NCI-H146 (cell line): ENCODE results near the gene ANTXR2.
"Not testable (repeated sequence)": the region's sequence is repeated elsewhere in the genome, so short reads cannot be mapped to it uniquely, and the experiment has no call there.

Experiments used
- DNase-seq: peaks from one replicate; lab custom pipeline; 2025; lab: John Stamatoyannopoulos, UW

Gene ANTXR2

DNA sequence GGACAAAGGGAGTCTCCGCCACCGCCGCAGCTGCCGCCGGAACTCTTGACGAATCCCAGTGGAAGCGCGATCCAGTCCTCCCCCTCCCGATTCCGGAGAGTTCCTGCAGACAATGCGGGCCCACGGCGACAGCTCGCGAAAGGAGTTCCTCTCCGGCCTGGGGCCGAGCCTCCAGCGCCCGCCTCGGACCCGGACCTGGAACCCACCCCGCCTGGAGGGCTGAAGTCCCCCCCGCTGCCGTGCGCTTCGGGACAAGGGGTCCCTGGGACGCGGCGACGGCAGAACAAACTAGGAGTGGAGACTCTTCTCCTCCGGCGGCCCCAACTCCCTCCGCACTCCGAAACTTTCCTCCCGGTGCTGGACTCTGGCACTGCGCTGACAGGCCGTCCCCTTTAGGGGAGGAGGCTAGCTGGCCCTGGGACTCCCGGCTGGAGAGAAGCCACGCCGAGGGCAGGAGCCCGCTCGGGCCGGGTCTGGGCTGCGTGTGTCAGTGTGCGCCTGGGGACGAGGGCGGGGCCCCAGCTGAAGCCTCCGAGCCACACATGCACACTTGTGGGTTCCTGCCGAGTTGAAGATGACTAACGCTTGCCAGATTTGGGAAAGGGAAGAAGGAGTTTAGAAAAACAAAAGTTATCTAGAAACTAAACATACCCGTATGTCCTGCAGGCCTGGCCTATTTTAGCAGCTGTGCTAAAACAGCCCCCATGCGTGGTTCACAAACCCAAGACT is at the start of gene ANTXR2:
TSS of gene ANTXR2 (minus strand) at position 486 of the 729 bp plus-strand sequence. CDS start 669 bp downstream, outside the sequence.
- DNase-seq = peak; percentile 89

DNA sequence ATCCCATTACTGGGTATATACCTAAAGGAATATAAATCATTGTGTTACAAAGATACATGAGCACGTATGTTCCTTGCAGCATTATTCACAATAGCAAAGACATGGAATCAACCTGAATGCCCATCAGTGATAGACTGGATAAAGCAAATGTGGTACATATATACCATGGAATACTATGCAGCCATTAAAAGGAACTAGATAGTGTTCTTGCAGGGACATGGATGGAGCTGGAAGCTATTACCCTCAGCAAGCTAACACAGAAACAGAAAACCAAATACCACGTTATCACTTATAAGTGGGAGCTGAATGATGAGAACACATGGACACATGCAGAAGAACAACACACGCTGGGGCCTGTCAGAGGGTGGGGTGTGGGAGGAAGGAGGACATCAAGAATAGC is 48.8 kb upstream of the ANTXR2 start:
- not testable (repeated sequence) for DNase-seq

DNA sequence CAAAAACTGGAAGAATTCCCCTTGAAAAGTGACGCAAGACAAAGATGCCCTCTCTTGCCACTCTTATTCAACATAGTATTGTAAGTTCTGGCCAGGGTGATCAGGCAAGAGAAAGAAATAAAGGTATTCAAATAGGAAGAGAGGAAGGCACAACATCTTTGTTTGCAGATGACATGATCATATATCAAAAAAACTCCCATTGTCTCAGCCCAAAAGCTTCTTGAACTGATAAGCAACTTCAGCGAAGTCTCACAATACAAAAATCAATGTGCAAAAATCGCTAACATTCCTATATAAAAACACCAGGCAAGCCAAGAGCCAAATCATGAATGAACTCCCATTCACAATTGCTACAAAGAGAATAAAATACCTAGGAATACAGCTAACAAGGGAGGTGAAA is 46.6 kb upstream of the ANTXR2 start:
- not testable (repeated sequence) for DNase-seq

DNA sequence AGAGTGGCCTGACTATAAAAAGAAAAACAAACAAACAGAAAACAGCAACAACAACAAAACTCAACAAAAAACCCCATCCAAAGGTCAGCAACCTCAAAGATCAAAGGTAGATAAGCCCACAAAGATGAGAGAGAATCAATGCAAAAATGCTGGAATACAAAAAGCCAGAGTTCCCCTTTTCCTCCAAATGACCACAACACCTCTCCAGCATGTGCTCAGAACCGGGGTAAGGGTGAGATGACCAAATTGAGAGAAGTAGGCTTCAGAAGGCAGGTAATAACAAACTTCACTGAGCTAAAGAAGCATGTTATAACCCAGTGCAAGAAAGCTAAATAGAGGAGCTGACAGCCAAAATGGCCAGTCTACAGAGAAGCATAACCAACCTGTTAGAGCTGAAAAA is 43.5 kb upstream of the ANTXR2 start:
- no peak for DNase-seq

DNA sequence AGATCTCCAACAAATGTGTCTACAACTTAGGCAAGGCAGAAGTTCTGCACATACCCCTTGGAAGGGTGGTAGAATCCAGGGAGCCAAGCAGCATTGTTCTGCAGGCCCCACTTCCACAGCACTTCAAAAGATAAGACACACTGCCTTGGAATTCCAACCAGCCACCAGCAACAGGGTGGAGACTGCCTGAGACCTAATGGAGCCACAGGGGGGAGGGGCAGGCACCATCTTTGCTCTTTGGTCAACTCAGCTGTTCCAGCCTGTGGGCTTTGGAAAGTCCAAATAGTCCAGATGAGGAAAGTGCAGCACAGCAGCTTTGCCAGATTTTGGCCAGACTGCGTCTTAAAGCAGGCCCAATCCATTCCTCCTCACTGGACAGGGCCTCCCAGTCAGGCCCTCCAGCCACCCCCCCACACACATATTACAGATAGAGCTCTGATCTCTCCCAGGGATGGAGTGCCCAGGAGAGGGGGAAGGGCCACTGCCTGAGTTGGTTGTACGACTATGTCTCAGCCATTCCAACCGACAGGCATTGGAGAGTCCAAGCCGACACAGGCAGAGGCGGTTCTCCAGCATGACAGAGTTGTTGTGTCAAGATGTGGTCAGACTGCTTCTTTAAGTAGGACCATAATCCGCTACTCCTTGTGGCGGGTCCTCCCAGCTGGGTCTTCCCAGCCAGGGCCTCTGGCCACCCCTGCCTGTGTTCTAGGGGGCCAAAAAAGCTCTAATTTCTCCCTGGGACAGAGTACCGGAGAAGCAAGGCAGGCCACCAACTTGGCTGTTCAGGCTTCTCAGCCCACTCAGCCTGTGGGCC is 42.5 kb upstream of the ANTXR2 start:
- DNase-seq = no peak

DNA sequence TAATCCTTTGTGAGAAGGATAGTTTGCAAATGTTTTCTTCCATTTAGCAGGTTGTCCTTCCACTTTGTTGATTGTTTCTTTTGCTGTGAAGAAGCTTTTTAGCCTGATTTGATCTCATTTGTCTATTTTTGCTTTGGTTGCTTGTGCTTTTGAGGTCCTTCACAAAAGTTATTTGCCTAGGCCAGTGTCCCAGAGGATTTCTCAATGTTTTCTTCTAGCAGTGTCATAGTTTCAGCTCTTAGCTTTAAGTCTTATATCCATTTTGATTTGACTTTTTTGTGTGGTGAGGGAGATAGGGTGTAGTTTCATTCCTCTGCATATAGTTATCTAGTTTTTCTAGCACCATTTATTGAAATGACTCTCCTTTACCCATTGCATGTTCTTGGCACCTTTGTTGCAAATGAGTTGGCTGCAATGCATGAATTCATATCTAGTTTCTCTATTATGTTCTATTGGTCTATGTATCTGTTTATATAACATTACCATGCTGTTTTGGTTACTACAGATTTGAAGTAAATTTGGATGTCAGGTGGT is 41.8 kb upstream of the ANTXR2 start:
- no peak for DNase-seq

DNA sequence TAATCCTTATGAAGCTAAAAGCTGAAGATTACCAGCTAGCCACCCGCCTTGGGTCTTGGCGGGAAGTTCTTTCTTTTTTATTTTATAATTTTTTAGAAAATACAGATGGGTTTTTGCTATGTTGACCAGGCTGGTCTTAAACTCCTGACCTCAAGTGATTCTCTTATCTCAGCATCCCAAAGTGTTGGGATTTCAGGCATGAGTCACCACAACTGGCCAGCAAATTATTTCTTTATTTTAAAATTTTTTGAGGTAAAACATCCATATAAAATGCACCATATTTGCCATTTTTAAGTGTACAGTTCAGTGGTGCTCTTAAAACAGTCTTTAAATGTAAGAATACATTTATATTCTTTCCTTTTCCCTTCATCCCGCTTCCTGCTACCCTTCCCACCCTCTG is 40.6 kb upstream of the ANTXR2 start:
- DNase-seq = no peak

DNA sequence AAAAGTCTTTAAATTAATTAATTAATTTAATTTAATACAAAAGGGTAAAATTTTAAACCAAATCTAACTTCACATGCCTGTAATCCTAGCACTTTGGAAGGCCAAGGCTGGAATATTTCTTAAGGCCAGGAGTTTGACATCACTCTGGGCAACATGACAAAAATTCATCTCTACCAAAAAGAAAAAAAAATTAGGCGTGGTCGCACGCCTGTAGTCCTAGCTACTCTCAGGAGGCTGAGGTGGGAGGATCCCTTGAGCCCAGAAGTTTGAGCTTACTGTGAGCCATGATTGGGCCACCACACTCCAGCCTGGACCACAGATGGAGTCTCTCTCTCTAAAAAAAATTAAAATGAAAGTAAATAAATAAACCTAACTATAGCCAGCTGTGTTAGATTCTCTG is 39.2 kb upstream of the ANTXR2 start:
- no peak for DNase-seq

DNA sequence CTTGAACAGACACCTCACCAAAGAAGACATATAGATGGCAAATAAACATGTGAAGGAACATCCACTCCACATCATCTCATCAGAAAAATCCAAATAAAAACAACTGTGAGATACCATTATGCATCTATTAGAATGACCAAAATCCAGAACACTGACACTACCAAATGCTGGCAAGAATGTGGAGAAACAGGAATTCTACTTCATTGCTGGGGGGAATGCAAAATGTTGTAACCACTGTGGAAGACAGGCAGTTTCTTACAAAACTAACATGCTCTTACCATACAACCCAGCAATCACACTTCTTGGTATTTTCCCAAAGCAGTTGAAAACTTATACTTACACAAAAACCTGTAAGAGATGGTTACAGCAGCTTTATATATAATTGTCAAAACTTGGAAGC is 38.2 kb upstream of the ANTXR2 start:
- DNase-seq = no peak

DNA sequence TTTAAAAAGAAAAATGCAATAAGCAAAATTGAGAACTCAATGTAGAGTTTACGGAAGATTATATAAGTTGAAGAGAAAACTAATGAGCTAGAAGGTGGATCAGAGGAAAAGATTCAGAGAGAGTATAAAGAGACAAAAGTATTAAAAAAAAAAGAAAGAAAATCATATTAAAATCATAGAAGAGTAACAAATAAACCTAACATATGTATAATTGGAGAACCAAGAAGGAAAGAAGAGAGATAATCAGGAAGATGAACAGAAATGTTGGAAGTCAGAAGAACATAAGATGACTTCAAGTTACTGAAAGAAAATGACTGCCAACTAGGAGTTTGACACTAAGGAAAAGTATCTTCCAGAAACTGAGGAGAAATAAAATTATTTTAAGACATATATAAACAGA is 34.3 kb upstream of the ANTXR2 start:
- DNase-seq = no peak

DNA sequence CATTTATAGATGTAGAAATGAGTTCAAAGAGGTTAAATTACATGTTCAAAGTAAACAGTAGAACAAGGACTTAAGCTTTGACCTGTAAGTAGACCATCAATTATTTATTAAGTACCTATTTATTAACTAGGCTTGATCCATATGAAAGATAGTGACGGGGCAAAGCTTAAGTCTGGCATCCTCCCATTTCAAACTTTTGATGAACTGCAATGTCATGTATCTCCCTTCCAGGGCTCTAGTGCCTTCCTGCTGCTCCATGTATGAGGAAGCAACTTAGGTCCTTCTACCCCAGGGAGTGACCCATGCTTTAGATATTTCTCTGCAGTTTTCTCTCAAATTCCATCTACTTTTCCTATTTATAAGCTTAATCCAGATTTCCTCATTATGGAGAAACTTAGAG is 31.9 kb upstream of the ANTXR2 start:
- no peak for DNase-seq

DNA sequence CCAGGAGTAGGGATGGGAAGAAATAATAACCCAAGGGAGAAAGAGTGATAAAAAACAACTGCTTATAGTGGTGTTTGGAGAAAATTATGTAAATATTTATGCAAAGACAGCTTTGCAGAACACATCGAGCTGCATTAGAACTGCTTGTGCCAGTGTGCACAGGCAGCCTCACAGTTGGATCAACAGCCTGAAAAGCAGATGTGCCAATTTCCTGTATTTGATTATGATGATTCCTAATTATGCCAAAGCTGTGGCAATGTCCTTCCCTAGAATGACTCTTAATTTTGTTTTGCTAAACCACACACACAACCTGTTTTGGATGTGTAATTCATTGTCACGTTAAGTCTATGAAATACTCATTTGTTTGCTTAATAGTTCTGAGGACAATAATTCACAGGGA is 30.6 kb upstream of the ANTXR2 start:
- peak; percentile 7 for DNase-seq

DNA sequence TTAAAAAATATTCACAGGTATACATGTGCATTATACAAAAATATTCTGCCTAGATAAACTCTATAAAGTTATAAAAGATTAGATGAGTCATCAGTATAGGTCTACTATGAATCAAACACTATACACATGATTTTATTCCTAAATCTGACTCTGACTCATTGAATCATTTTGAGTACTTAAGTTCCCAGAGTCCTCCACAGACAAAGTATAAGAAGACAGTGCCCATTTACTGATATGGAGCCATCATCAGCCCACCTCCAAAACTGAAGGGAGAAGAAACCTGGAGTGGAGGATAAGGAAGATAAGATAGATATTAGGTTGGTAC is 28.7 kb upstream of the ANTXR2 start:
- DNase-seq = no peak

DNA sequence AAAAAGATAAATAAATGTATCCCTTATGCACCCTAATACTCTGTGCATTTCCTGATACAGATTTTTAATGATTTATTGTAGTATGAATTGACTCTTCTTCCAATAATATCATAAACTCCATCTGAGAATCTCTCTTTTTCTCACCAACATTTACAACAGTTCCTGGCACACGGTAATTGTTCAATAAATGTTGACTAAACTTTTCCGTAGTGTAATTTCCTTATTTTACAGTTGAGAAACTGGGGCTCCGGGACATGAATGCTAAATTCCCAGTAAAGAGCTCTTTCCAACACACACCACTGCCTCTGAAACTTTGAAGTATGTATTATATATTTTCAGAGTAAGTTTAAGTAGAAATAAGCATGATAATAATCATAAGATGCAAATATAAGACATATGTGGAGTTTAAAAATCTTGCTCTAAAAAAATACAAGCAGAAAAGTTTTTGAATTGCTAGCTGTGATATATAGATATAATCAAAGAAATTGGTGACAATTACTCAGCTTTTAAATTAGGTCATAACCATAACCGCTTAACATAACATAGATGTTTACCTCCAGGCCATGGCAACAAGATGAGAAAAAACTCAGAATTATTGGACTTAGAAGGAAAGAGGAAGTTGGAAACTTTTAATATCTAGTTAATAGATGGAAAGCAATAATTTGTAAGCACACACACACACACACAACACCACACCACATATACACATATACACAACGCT is 28.2 kb upstream of the ANTXR2 start:
- no peak for DNase-seq

DNA sequence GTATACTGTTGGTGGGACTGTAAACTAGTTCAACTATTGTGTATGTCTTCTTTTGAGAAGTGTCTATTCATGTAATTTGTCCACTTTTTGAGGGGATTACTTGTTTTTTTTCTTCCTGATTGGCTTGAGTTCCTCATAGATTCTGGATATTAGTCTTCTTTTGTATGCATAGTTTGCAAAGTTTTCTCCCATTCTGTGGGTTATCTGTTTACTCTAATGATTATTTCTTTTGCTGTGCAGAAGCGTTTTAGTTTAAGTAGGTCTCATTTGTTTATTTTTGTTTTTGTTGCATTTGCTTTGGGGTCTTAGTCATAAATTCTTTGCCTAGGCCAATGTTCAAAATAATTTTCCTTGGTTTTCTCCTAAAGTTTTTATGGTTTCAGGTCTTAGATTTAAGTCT is 26.6 kb upstream of the ANTXR2 start:
- no peak for DNase-seq

DNA sequence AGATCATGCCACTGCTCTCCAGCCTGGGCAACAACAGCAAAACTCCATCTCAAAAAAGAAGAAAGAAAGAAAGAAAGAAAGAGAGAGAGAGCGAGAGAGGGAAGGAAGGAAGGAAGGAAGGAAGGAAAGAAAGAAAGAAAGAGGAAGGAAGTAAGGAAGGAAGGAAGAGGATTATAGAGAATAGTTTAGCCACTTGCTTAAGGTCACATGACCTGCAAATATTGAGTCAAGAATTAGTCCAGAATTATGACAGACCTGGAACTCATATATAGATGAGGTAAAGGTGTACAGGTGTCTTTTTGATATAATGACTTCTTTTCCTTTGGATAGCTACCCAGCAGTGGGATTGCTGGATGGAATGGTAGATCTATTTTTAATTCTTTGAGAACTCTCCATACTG is 25.6 kb upstream of the ANTXR2 start:
- DNase-seq = no peak

DNA sequence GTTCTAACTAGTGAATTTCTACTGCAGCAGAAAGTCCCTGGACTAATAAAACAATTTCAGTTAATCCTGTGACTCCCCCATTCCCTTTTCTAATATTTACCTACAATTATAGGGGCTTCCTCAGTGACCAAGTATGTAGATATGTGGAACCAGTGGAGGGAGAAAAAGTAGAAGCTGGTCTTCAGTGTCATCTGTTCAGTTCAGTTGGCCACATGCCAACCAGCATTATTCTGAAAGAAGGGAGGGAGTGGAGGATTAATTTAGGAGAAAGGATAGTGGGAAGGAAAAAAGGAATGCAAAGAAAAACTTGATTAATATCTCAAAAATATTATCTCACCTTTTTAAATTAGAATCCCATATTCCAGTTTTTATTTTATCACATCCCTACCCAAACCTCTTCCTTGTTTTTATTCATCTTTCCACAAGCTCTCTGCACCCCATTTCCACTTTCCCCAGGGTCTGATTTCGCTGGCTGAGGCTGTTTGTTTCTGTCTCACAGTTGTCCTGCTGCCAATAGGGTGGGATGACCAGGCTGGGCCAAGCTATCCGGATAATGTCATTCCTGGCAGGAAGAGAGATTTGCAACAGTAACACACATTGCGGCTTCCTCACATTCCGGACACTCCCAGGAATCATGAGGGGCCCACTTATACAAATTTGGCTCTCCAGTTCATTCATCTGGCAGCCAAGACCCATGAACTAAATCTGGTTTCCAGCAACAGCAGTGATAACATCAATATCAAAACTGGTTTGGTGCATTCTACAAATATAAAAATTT is 24.6 kb upstream of the ANTXR2 start:
- no peak for DNase-seq

DNA sequence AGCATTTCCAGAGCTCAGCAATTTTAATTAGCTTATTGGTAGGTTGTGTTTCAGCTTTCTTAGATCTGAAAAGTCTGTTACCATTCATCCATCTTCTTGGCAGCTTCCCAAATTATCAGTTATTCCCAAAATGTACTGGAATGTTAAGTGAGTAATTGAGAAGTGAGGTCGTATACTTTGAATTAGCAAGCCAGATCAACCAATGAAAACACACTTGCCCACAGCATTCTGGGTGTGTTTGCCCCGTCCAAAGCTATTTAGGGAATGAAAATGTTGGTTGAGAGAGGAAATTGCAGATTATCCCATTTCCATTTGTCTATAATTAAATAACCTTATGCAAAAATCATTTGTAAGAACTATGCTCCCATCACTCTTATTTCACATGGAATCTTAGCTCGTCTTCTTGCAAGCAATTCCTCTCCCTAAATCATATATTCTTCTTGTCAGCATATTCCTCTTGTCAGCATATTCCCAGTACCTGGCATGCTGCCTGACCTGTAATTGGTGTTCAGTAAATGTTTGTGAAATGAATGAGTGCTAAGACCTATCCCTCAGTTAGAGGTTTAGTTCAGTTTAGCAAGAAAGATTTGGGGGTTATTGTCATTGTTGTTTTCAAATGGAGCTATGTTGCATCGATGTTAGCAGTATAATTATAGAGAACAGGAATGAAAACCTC is 23.3 kb upstream of the ANTXR2 start:
- no peak for DNase-seq

DNA sequence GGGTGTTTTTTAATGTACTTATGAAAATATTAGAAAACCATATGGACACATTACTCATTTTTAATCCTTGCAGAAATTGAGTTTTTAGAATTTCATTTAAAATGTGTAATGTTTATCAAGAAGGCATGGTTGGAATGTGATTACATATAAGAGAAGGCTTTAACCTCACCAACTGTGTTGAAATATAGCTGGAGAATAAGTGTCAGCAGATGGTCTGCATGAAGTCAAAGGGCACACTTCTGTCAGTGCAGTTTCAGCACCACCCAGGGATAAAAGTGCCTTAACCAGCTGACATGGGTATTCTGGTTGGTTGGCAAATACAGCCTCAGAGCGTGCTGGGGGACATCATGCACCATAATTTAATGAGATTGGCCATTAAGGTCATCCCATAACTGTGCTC is 21.2 kb upstream of the ANTXR2 start:
- no peak for DNase-seq

DNA sequence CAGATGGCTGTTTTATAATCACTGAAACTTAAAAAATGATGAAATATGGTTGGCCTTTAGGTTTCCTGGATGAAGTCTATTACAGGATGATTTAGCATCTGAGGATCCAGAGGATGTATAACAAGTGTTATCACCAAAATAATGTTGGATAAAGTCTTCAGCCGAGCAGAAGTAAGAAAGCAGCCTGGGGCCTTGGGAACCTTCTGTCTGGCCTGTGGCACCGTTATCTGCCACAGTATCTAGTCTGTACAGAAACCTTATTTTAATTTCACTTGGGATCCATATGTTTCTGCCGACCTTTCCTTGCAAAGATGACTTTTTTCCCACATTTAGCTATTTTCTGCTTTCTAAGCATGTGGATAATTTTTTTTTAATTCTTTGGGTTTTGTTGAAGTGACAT is 20.5 kb upstream of the ANTXR2 start:
- DNase-seq = no peak

DNA sequence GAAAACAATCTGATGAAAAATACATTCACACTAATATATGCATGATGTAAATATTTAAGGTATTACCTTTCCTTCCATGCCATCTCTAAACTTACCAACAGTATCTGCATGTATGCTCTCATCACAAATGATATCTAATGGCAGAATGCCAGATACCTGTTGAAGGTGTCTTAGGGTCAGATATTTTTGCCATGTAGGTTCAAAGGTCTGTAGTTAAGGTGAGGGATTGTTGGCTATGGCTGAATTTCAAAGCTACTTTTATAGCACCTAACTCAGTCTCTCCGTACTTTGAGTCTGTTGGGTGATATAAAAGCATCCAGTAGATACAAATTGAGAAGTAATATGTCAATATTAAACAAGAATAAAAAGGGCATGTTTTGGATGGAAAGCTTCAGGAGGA is 19.8 kb upstream of the ANTXR2 start:
- DNase-seq = no peak
